Fibroblast of gingiva (primary cell): ENCODE measurements around the gene PLEKHG7.
"Not testable (repeated sequence)": the region's sequence is repeated elsewhere in the genome, so short reads cannot be mapped to it uniquely, and the experiment has no call there.

Experiments used
- DNase-seq: peaks from one replicate; pipeline ENCODE4 v3.0.0-alpha.2; 2011; ENCODE audit warnings: low read depth

Gene PLEKHG7, protein sequence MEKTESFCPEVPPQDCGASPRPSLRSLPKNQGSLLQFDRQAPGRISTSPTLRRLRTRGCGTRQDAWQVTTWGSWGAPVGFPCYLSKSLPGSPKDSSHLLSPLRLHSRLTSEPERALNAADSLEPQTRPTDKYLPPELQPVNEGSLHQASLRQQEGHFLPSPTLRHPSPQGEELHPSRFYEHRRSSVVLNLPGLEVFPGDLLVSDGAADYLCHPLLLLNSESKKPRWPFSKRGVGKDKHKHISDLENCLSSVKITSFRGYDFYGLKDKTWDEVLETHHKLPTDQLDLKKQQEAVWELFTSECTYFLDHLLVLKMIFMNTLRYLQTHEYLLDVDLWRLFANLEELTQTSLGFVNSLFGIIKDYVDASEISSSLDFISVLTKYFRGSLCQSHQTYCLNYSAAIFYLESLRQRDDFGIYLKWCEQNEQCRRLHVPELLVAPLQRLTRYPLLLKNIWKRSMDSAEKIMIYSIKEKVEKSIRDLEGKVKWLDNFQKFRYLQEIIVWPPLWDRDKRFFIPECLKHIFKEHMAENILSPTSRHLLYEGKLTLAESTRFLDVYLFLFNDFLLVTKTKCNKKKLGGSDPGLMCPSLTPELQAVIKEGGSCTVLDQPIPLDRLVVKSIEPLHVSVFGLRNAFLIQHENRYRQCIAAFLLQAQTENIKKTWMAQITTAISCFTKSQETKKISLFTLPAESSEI

DNA sequence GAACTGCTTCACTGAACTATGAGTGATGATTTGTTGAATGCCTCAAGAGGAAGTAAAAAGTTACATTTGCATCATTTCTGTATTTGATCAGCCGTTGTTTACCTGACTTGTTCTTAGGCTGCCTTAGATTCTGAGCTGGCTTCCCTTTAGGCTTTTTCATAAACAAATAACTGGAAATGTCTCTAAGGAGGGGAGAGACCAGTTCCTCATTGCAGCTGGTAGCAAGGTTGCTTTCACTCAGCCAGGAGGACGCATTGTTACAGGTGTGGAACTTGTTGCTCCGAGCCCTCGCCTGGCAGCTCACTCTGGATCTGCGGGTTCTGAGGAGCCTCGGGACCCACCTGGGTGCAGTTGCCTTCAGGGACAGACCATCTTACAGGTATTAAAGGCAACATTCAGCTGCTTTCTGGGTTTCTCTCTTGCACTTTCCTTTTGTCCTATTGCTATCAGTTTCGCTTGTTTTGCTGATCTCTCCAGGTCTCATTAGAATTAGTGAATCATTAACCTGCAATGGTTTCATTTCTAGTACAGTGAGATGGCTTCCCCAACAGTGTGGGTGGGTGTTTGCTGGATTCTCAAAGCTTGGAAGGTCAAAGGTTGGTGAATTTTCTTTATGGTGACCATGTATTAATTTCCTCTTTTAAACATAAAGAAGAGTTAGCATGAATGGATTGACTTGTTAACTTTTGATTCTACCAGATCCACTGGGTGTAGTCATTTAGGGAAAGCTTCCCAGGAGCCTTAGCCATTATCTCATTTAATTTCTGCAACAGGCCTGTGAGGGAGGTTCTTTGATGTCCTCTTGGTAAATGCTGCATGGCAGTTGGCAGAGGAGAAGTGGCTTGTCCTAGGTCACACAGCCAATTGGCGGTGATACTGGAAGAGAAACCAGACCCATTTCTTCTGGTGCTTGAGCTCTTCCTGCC, at the start of gene PLEKHG7:
TSS of gene PLEKHG7 (plus strand) at position 236 of the 926 bp plus-strand sequence. CDS start 3,643 bp downstream, outside the sequence.
- DNase-seq = no peak

DNA sequence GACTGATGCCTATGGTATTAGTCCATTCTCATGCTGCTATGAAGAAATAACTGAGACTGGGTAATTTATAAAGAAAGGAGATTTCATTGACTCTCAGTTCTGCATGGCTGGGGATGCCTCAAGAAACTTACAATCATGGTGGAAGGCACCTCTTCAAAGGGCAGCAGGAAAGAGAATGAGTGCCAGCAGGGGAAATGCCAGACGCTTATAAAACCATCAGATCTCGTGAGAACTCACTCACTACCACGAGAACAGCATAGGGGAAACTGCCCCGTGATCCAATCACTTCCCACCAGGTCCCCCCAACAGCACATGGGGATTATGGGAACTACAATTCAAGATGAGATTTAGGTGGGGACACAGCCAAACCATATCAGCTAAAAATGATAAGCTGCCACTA, 48.5 kb upstream of the PLEKHG7 start:
- DNase-seq = not testable (repeated sequence)

DNA sequence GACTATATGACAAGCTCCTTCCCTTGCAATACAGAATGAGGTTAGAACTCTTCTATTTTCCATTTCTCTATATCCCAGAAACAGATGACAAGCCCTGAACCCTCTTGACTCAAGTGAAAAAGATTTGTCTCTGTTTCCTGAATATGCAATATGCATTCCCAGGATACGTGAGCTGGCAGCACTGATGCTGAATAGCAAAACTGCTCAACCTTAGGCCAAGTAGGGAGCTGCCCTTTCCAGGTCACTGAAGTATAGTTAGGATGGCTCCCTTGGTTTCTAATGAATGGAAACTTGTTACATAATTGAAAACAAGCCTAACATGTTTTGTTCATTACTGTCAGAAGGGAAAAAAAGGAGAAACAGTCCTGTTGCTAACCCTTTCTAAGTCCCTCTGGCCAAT, 47.9 kb upstream of the PLEKHG7 start:
- DNase-seq = peak; percentile 84

DNA sequence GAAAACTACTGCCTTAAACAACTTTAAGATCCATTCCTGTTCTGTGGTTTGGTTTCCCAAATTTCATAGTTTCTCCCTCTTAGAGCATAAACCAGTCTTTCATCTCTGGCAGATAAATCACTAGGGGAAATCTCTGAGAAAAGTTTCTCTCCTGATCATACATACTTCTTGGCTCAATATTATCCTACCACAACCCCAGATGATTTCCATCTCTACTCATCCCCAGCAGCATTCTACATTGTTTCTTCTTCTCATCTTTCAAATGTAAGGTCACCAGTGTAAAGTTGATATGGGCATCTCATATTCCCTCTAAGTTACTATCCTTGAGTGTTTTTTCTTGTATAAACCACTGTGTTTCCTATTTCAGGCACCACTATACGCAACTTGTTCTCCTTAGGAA, 45.9 kb upstream of the PLEKHG7 start:
- DNase-seq = peak; percentile 89

DNA sequence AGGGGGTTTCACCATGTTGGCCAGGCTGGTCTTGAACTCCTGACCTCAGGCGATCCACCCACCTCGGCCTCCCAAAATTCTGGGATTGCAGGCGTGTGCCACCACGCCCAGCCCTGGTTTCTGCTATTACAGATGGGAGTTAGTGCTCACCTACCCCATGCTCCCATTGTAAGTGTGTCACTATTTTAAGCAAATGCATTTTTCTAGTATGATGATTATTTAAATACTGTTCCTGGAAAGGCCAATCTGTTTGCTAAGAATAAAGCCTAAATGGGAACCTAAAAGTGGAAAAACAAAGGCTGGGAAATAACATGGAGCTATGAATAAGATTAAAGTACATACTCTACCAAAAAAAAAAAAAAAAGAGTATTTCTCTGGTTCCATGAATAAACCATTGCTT, 45.0 kb upstream of the PLEKHG7 start:
- no peak for DNase-seq

DNA sequence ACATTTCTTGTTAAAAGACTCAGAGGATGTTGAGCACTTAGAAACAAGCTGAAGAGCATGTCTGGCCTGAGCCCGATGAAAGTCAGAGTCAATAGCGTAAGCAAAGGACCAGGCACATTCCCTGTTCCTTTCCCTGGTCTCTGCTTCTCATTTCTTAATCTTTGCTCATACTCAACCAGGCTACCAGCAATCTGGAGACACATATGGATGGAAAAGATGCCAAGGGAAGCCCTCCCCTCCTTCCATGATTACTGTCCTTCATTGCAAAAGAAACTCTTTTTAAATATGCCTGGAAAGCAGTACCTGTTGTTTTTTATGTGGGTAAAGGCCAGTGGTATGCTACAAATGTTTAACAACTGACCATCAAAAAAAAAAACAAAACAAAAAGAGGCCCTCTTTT, 44.2 kb upstream of the PLEKHG7 start:
- DNase-seq = no peak

DNA sequence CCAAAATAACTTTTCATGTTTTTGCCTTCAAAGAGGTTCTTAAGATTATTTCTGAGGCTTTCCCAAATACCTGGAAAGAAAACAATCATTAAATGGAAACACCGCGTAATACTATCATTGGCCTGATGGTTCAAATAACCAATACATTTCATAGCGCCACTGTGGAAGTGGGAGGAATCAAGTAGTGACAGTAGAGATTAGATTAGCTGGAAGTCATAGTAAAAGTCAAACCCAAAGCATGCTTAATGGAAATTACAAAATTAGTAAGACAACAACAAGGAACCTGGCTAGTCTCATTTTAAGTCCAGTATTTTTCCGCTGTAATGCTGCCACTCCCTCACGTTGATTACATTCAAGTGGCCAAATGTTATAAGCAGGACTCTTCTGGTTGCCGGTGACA, 41.5 kb upstream of the PLEKHG7 start:
- no peak for DNase-seq

DNA sequence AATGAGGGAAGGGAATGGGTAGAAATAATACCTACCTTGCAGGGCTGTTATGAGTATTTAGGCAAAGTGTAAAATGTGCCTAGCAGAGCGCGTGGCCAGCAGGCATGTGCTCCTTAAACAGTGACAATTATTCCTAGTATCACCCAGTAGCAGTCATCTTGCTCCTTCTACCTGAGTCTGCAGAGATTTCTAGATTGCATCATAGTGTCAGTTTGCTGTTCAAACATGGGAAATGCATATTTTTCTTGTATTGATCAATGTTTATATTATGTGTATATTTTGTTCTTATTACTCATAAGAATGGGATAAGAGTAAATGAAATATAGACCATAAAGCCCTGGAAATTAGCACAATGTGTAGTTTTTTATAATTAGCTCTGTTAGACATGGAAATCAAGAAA, 37.3 kb upstream of the PLEKHG7 start:
- DNase-seq = no peak

DNA sequence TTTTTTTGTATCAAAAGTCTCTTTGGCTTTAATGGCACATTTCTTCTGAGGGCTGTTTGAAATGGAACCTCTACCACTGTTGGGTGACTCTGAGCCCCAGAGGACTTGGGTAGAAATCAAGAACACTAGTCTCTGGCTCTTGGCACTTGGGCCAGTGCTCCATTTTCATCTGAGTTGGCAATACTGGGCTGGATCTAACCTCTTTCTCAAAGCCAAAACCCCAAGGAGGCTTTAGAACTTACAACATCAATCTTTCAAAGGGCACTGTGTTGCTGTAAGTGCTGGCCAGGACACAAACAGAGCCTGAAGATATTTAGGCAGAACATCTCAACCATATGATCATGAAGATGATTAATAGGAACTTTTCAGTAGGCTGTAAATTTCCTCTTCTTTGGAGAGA, 34.0 kb upstream of the PLEKHG7 start:
- DNase-seq = peak; percentile 76

DNA sequence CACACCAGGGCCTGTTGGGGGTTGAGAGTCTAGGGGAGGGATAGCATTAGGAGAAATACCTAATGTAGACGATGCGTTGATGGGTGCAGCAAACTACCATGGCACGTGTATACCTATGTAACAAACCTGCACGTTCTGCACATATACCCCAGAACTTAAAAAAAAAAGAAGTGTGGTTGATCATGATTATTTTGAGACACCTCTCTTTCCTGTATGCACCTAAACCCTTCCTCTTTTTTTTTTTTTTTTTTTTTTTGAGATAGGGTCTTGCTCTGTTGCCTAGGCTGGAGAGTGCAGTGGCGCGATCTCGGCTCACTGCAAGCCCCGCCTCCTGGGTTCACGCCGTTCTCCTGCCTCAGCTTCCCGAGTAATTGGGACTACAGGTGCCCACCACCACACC, 31.3 kb upstream of the PLEKHG7 start:
- DNase-seq = not testable (repeated sequence)

DNA sequence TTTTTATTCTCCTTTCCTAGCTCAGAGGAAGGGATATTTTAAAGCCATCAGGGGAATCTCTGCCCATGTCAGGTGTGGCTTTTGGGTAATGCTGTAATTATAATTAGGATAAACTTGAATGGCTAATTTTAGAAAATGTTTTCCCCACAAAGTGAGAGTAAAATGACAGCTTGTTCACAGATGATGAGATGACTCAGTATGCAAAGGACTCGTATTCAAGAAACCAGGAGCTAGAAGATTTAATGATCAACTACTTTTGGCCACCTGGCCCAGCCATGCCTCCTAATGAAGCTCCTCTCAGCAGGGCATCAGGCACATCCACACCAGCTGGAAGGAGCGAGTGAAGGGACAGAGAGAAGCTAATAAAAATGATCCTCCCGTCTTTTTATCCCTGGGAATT, 29.0 kb upstream of the PLEKHG7 start:
- DNase-seq = no peak

DNA sequence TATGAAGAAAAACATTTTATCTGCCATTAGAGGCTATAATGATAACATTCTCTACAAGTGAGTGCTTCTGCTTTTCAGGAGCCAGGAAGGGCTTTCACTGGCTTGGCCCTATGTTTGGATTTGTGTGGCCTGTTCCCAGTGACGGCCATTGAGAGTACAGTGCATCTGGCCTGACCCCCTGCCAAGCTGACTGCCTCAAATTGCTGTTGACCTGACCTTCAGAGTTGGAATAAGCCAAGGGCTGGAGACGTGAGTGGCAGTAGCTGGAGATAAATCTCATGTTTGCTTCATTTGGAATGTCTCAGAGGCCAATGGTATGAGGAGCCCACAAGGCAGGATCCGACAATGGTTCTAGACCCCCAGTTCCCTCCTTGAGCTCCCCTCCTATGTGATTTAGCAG, 28.3 kb upstream of the PLEKHG7 start:
- no peak for DNase-seq

DNA sequence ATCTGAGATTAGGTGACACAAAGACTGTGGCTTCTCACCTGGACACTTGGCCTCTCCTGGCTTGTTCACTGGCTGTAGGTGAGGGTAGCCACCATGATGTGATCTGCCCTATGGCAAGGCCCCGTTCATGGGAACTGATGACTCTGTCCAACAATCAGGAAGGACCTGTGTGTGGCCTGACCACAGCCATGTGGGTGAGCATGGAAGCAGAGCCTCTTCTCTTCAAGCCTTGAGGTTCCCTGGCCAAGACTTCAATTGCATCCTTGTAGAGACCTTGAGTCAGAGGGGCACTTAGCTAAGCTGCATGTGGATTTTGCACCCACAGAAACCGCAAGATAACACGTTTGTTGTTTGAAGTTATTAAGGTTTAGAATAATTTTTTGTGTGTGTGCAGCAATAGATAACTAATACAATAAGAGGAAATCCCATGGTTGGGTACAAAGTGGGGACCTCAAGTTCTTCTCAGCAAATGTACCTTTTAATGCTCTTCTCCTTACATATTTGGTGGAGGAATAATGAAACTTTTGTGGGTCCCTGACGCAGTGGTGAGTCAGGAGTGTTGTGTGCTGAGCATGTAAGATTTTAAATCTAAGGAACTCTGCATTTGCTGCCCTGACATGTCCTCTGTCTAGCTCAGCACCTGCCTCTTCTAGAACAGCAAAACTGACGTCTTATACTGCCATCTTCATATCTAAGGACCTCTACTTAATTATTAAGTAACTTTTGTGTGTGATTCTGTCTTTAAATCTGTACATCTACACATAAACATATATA, 27.5 kb upstream of the PLEKHG7 start:
- DNase-seq = no peak

DNA sequence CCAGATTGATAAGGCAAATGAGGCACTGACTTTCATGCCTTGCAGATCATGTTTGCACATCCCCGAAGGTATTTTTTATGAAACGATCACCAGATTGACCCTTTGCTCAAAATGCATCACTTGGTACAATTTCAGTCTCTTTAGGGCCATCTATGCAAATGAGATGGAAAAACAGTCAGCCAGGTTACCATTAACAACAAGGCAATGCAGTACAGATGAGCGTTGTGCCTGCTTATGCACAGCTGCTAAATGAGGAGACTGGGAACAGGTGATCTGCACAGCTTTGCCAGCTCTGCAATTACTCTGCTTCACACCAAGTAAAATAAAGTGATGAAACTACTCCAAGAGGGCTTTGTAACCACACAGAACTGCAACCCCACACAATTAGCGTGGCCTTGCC, 26.1 kb upstream of the PLEKHG7 start:
- DNase-seq = no peak

DNA sequence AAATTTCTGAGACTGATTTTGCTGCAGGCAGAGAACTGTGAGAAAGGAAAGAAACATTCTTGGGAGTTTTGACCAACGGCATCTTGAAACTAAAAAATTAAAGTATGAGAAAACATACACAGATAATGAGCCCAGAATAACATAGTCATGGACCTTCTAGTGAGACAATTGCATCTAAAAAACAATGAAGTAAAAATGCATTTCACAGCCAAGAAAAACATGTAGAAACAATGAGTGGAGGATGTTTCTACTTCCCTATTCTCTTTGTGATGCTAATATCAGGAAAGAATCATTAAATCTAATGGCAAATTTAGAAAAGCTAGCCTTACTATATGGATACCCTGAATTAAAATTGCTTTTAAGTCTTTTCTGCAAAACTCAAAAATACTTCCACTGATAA, 12.2 kb upstream of the PLEKHG7 start:
- no peak for DNase-seq

DNA sequence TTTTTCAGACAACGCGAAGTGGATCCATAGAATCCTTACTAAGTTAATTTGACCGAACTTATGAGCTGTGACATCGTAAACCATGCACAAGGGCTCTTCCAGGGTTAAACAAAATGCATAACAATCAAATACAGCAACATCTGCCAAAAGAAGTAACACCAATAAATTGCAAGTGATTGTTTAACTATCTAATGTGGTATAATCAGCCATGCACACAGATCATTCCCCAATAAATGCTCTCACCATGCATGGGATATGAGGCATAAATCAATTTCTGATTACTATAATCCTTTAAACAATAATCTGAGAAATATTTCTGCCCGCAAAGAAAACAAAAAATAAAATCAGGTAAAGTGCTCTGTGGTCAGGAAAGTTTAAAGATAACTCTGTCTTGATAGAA, 7.7 kb upstream of the PLEKHG7 start:
- DNase-seq = no peak

DNA sequence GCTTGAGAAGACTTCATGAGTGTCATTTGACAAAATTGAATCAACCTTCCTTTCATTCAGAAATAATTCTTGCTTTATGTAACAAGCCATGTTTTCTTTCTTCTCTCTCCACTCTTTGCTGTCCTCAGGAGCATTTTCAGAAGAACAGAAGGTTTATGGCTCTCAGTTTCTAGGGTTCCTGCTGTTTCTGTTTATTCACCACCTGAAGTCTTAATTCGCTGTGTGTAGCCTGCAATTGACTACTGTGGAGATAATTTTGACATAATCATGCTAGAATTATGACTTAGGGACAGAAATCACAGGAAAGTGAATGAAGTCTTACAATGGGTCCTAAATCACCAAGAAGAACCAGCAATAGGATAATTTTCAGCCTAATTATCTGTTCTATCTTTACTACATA, 7.2 kb upstream of the PLEKHG7 start:
- DNase-seq = no peak

DNA sequence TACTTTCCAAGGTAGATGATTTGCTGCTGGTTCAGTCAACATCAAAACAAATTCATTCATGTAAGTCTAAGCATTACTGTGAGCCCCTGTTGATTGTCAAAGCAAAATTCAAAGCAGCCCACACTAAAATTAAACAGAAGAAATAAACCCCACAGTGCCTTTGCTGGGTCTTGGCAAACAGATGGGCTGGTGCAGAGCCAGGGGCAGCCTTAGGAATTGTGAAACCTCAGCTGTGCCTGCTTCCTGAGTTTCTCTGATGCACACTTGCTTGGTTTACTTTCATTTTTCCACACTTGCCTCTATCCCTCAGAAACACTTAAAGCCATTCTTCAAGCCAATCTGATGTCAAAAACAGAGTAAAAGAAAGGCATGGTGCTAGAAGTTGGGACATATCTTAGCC, 6.6 kb upstream of the PLEKHG7 start:
- DNase-seq = peak; percentile 77

DNA sequence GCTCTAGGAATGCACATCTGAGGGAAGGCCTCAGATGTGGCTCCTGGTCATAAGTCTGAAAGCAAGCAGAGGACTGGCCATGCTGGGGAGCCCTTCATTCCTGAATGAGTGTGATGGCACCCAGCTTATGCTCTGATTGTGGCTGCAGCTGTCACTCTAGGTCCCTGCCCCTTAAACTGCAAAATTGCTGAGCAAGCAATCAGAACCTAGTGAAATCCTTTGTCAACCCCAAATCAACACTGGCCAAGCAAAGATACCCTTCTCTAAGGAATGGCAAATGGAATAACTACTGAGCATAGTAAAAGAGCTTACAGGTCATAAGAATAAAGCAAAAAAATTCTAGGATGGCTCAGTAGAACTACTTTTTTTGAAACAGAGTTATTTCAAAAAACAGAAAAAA, 4.3 kb upstream of the PLEKHG7 start:
- no peak for DNase-seq

DNA sequence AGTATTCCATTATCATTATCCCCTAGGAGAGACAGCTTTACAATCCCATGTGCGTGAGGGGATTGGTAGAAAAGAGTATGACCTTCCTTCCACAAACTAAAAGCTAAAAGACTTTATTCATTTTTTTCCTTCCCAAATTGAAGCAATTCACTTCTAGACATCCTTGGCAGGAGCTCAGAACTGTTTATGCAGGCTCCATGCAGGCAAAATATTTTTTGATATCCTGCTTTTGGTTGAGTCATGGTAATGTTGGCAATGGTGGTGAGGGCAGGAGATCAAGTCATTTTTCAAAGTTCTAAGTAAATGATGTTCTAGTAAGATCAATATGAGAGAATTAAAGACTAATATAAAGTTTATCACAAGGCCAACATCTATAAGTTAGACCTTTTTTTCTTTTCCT, 1.3 kb upstream of the PLEKHG7 start:
- peak; percentile 53 for DNase-seq

DNA sequence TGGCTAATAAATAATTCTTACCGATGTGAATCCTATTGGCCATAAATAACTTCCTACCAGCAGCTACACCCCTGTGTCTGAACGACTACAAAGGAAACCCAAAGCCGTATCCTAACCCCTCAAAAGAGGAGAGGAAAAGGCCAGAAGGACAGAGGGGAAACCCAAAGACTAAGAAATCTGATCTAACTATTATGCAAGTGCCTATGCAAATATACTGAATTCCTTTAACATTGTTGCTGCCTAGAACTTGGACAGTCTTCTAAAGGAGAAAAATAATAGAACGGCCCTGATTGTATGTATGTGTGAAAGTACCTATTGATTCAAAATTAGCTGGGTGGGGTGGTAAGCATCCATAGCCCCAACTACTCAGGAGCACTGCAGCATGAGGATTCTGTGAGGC, 997 bp downstream of the PLEKHG7 start:
- peak; percentile 11 for DNase-seq

DNA sequence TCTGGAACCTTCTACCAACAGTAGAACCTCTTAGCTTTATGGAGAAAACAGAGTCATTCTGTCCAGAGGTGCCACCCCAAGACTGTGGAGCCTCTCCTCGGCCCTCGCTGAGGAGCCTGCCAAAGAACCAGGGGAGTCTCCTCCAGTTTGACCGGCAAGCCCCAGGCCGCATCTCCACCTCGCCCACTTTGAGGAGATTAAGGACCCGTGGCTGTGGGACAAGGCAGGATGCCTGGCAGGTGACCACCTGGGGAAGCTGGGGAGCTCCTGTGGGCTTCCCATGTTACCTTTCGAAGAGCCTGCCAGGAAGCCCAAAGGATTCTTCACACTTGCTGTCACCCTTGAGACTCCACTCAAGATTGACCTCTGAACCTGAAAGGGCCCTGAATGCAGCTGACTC, 3.8 kb downstream of the PLEKHG7 start:
- DNase-seq = no peak
